SW480 (cell line): ENCODE data around the gene PYCARD.
"Not testable (repeated sequence)": the region's sequence is repeated elsewhere in the genome, so short reads cannot be mapped to it uniquely, and the experiment has no call there.

Experiments
- DNase-seq: peaks from one replicate; pipeline ENCODE4 v3.0.0-alpha.2; 2016; ENCODE audit warnings: low spot score

The PYCARD gene

DNA sequence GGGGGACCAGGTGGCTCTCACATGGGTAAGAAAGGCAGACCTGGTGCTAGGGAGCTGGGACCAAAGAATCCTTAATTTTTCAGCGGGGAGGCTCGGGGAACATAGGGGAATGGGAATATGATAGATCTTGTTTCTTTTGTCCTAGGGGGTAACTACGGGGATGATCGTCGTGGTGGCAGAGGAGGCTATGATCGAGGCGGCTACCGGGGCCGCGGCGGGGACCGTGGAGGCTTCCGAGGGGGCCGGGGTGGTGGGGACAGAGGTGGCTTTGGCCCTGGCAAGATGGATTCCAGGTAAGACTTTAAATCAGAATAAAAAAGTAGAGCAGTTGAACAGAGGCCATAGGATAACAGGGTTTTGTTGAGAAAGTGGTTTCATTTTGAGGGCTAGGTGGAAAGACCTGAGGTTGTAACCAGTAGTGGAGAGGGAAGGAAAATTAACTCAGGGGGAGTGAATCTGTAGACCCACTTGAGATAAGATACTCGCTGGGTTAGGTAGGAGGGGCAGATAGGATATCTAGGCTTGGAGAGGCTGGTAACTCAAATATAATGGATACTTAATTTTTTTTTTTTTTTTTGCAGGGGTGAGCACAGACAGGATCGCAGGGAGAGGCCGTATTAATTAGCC is 11.6 kb downstream of the PYCARD start:
- no peak for DNase-seq

DNA sequence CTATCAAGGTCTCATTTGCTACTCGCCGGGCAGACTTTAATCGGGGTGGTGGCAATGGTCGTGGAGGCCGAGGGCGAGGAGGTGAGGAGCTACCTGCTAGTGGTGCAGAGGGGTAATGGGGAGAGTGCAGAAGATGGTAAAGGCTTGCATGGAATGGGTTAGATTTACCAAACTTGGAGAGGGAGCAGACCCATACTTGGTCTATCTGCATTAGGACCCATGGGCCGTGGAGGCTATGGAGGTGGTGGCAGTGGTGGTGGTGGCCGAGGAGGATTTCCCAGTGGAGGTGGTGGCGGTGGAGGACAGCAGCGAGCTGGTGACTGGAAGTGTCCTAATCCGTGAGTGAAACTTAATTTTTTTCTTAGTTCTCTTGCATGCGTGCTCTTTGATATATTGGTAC is 12.5 kb downstream of the PYCARD start:
- DNase-seq, result no peak

DNA sequence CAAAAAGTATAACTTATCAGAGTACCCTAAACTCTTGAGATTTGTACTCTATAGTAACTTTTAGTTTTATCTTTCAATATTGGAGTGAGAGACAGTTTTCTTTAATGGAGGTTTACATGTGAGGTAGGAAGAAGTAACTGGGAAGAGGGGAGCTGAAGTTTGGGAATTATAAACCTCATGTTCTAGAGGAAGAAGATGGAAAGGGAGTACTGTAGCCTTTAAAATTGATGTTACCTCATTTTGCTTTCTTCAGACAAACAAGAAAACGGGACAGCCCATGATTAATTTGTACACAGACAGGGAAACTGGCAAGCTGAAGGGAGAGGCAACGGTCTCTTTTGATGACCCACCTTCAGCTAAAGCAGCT is 13.2 kb downstream of the PYCARD start:
- no peak for DNase-seq

DNA sequence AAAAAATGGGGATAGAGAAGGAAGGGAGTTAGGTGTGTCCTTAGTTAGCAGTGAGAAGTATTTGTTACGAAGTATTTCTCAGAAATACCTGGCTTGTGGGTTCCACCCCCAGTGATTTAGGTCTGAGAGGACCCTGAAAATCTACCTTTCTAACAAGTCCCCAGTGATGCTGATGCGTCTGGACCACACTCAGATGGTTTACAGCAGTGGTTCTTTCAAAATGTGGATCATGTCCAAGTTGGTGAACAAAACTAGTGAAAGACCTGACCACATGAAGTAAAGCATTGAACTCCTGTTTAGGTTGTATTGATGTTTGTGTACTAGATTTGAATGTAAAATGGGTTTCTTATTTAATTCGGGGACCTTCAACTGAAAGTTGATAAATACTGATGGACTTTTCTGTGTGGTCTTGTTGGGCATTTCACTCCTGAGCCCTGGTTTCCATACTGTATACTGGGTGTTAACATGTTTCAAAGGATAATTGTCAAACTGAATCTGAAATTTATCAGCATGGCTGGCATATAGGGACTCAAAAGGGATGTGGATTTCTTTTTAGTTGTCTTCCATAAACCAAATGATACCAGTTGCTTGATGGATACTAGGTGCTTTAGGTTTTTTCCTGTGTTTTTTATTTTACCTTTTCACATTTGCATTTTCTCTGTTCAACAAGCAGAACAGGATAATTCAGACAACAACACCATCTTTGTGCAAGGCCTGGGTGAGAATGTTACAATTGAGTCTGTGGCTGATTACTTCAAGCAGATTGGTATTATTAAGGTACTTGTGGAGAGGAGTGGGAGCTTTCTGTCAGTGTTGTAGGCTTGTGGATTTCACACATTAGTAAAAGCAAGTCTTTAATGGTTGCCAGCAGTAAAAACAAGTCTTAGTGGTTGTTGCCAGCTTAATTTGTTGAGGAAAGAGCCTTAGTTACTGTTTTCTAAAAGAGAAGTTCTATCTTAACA is 13.8 kb downstream of the PYCARD start:
- no peak for DNase-seq

DNA sequence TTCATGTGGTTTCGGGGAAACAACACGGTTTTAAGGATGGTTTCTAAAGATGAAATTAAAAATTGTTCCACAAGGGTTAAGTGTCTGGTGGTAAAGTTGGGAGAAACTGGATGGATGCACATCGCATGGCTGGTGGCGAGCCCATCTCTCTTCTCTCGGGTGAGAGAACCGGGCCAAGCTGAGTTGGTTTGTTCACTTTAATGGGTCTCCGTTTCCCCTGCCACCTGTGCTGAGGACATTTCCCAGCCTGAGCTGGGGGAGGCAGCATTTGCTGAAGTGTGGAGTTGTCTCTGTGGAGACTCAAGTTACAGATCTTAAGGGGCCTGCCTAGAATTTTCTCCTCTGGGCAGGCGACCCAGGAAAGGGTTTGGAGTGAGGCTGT is 14.8 kb downstream of the PYCARD start:
- DNase-seq, result no peak

DNA sequence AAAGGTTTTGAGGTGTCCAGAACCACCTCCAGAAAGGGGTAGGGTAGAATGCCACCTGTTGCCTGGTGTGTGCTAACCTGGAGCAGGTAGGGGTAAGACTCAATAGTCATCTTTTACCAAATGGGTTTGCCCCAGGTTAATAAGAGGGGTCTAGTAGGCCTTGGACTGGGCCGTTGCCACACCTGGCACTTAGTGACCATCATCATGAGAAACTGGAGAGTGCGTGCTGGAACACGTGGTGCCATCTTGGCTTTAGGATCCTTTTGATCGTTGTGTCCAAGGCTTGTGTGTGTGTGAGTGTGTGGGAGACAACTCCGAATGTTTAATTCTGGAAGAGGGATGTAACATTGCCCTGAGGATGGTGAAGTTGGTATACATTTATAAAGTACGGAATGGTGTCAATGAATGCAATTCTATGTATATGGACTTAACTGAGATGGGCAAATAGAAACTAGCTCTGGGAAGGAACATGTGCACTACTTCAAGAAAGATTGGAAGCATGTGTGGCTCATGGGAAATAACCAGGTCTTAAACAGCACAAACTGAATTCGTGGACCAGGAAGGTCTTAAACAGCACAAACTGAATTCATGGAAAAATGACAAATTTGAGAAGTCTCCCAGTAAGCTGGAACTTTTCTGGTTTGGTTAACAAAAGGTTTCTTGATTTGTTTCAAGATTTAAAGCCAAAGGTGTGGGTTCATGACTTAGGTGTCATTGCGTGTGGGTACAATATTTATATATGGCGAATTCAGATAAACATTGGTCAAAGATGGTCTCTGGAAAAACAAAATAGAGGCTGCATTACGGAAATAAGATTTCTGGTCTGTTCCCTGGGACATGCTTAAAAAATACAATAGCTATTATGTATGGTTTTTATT is 15.4 kb downstream of the PYCARD start:
- DNase-seq, result no peak

DNA sequence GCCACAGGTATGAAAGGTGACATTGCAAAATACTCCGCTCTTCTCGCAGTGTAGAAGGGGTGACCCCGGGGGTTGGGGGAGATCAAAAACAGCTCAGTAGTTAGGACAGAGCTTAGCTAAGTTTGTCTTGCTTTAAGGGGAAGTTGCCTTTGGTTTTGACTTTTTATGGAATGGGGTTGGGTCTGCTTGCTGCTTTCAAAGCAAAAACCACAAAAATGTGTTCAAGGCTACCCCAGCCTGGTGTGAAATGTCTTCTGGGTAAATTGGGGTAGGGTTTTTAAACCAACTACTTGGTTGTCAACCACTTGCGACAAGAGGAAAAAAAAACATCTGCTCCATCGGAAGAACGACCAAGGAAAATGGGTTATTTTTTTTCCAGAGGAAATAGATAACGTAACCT is 16.4 kb downstream of the PYCARD start:
- DNase-seq, result no peak

DNA sequence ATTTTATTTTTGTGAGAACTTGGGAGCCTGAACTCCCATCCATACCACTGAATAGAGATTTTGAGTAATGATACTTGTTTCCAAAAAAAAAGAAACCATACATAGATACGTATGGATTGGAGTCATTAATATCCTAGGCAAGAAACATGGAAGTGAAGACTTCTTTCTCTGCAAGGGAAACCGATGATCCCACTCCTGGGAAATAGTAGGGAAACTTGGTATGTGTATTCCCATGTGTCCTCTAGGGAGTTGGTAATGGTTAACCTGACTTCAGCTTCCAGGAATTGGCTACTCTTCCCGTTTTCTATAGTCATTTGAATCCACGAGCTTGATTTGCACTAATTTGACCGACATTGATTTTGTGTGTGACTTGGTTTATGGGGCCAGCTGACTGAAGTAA is 17.2 kb downstream of the PYCARD start:
- DNase-seq, result no peak

DNA sequence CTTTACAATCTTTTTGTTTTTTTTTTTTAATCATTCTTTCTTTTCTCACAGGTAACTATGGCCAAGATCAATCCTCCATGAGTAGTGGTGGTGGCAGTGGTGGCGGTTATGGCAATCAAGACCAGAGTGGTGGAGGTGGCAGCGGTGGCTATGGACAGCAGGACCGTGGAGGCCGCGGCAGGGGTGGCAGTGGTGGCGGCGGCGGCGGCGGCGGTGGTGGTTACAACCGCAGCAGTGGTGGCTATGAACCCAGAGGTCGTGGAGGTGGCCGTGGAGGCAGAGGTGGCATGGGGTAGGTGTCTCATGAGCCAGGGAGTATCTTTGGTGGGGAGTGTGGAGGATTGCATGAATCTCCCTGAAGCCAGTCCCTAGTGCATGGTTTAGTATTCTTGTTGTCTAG is 17.7 kb downstream of the PYCARD start:
- DNase-seq, result no peak

DNA sequence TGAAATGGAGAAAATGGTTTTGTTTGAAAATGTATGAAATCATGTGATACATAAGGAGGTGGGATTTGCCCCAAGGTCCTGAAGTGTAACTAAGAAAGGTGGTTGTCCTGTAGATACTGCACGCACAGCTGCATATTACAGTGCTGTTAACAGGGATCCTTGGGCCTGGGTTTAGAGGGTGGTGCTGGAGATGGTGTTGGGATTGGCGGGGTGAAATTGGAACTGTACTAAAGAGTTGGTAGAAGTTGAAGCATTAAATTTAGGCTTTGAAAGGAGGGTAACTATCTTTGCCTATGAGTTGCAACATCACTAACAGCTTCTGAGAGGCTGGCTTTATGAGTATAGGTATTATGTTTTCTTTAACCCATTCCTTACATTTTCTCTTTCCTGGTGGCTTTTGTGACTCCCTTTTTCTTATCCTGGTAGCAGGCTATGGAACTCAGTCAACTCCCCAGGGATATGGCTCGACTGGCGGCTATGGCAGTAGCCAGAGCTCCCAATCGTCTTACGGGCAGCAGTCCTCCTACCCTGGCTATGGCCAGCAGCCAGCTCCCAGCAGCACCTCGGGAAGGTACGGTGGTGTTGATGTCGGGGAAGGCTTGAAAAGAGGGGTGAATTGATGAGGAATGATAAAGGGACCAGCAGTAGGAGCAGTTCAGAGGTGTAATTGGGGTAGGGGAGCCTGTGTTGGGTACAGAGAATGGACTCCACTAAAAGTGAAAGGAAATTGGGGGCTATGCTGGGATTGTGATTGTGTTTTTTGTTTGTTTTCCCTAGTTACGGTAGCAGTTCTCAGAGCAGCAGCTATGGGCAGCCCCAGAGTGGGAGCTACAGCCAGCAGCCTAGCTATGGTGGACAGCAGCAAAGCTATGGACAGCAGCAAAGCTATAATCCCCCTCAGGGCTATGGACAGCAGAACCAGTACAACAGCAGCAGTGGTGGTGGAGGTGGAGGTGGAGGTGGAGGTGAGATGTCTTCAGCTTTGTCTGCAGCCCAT is 18.8 kb downstream of the PYCARD start:
- no peak for DNase-seq

DNA sequence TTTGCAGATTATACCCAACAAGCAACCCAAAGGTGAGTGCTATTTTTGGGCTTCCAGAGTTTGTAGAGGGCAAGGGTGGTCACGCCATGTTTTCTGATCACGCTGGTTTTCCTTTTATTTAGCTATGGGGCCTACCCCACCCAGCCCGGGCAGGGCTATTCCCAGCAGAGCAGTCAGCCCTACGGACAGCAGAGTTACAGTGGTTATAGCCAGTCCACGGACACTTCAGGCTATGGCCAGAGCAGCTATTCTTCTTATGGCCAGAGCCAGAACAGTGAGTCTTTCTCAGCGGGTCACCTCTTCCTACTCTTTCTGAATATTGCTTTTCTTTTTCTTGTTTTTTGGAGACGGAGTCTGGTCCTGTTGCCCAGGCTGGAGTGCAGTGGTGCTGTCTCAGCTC is 20.2 kb downstream of the PYCARD start:
- DNase-seq, result no peak

DNA sequence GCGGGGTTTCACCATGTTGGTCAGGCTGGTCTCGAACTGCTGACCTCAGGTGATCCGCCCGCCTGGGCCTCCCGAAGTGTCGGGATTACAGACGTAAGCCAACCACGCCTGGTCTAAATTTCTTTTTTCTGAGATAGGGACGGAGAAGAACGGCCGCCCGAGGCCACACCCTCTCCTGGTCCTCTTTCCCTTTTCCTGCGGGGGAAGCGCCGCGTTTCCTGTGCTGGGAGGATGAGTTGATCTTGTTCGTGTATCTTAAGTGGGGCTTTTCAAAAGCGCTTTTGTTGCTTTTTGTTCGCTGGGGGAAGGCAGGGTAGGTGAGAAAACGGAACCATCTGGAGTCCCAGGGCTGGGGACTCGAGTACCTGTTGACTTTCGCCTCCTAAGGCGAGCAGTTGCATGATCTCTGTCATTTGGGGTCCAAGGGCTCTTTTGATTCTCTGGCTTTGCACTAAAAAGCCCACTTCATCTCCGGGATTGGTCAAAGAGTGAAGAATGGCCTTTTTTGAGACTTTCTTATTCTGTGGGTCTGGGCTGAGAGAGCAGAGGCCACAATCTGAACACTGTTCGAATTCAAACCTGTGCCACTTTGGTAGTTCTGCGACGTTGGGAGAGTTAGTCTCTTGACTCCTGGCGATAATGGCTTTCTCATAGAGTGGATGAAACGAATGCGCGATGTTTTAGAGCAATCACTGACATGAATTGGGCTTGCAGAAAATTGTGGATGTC is 21.3 kb downstream of the PYCARD start:
- DNase-seq, result peak; percentile 30

DNA sequence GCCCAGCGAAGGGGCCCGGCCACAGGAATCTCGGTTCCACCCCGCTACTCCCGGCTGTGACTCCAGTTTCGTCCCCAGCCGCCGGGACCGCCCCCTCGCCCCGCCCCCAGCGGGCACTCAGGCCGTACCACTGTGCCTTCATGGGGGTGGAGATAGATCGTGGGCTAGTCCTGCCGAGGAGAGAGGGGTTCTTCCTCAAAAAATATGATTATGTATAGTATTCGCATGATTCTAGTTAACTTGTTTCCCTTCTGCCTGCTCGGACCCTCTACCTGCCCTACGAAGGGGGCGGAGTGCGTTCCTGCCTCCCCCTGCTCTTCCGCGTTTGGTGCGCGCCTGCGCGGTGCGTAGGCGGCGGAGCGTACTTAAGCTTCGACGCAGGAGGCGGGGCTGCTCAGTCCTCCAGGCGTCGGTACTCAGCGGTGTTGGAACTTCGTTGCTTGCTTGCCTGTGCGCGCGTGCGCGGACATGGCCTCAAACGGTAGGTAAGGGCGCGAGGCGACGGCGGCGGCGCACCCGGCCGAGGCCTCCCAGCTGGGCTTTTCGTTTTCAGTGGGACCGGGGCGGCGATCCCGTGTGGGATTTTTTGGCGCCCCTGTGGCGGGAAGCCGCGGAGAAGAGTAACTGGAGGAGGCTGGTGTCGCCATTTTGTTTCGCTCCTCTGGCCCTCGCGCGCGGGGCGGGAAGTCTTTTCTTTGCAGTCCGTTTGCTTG is 22.7 kb downstream of the PYCARD start, which contains the start of gene FUS:
TSS of gene FUS (plus strand) at position 393 of the 713 bp plus-strand sequence. CDS start at position 469, 76 bp downstream.
- peak; percentile 82 for DNase-seq

DNA sequence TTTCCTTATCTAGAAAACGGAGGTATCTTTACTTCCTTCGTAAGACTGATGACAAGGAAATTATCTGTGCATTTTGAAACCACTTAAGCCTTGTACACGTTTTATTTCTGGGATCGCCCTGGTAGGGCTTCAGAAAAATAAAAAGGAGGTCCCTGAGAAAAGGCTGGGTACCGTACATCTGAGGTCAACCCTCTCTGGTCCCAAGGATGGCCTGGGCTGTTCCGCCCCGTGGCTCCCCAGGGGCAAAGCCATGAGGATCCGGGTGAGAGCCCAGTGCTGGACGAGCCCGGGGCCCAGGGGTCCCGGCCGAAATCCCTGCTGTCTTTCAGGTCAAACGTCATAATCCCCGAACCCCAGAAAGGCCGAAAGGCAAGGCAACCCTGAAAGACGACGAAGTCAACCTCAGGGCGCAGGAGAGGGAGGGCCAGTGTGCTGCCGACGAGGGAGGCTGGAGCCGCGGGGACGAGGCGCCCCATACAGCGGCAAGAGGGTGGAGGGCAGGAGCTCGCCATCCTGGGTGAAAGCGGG is 23.3 kb downstream of the PYCARD start:
- DNase-seq, result no peak

DNA sequence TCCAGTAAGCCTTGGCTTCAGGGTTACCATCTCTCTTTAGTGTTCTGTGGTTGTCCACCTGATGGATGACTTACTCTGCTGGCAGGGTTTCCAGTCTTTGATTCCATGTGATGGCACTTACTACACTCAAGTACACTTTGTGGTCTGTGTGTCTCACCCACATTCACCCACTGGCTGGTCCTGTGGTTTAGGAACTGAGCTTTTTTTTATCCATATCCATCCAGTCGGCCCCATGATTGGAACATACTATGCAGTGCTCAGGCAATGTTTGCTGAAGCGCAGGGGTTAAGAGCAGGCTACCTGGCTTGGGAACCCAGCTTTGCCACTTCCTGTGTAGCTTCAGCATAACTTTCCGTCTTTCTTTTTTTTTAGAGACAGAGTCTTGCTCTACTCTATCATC is 25.4 kb downstream of the PYCARD start:
- peak; percentile 95 for DNase-seq

DNA sequence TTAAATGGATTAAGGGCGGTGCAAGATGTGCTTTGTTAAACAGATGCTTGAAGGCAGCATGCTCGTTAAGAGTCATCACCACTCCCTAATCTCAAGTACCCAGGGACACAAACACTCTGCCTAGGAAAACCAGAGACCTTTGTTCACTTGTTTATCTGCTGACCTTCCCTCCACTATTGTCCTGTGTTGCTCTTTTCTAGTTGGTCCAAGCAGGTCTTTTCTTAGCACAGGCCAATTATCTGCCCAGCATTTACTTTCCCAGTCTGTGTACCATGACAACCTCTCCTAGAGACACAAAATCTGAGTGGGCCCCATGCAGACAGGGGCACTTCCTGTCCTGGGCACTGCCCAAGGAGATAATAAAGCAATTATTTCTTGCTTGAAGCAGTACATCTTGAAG is 32.5 kb downstream of the PYCARD start:
- DNase-seq, result not testable (repeated sequence)

DNA sequence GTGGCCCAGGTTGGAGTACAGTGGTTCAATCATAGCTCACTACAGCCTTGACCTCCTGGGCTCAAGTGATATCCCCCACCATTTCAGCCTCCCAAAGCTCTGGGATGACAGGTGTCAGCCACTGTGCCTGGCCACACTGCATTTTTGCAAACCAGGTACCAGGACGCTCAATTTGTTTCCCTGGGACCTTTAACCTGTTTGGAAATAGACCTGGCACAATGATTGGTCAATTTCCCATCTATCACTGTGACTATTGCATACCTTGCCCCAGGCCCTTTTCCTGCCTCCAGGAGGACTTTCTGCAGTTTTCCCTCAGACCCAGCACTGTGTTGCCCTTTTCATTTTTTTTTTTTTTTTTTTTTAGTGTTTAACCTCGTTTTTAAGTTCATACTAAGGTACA is 33.7 kb downstream of the PYCARD start:
- DNase-seq, result no peak

DNA sequence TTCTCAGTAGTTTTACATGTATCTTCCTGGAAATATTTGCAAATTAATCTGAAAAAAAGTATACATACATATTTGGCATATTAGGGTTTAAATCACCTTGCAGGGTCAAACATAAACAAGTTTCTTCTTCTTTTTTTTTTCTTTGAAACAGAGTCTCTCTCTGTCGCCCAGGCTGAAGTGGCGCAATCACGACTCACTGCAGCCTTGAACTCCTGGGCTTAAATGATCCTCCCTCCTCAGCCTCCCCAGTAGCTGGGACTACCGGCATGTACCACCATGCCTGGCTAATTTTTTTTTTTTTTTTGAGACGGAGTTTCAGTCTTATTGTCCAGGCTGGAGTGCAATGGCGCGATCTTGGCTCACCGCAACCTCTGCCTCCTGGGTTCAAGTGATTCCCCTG is 35.2 kb downstream of the PYCARD start:
- DNase-seq, result no peak

DNA sequence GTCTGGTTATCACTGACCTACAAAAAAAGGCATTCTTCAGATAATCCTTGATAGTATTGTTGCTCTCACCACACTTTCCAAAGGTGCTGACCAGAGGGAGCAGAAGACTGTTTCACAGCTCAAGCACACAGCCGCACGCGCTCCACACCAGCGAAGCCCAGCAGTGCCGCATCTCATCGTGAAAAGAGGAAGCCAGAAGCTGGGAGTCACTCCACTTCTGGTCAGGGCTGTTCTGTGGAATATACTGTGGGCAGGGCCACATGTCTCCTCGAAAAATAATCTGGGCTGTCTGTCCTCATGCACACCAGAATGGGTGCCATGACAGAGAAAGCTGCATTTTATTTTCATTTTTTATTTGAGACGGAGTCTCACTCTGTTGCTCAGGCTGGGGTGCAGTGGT is 45.4 kb downstream of the PYCARD start:
- DNase-seq, result no peak
